ENCODE measurements around the gene PDGFD.

GRCh38 chr11:104003491-104003890 lies 160.5 kb downstream of the PDGFD start:
- TF ChIP-seq CTCF (IDR thresholded peaks at IDR 0.05) (no peak), POLR2A (IDR thresholded peaks at IDR 0.05) (no peak)
